A549 (cell line): ENCODE measurements around the gene ABCC6. TPM values are rescaled to one million over a fixed set of nuclear protein-coding genes. Genes with fewer than 3 reads are reported as not detected.

Experiments used
- ATAC-seq, 2 experiments: fragments of 200-7000 bp in 1 of 2; fragments of >200 bp in 1 of 2; cut with Nextera tagmentation in 1 of 2; cut with Tn5 transposase in 1 of 2; 3 replicates each; pipeline versions ENCODE4 v1.8.0 to v1.9.1; 2018 to 2020; ENCODE audit warnings: mild to moderate bottlenecking in 1 of 2, moderate library complexity in 1 of 2
- CTCF ChIA-PET: fragments of 300-600 bp; sonication (Branson Sonifier 250); formaldehyde crosslinking; extraction: SDS; loops from one replicate; lab custom pipeline; 2021; ENCODE audit warnings: antibody characterized with exemption, inconsistent platforms; lab: Yijun Ruan, JAX
- POLR2A ChIA-PET: fragments of 350-600 bp; formaldehyde crosslinking; extraction: SDS; loops from one replicate; lab custom pipeline; 2021; ENCODE audit warnings: antibody characterized with exemption, inconsistent platforms; lab: Yijun Ruan, JAX
- DNase-seq, 2 experiments: peaks; one replicate each; pipeline versions ENCODE4 v3.0.0 to v3.0.0-alpha.2; 2011 to 2016; ENCODE audit warnings: low read depth in 1 of 2, low spot score in 1 of 2
- FAIRE-seq: peaks from 2 replicates; lab custom pipeline; 2011; peaks lifted over from hg19 to GRCh38; lab: Jason Lieb, UNC
- H3K27ac ChIP-seq, 2 experiments: fragments of >200 bp; sonication (Bioruptor Twin); formaldehyde crosslinking; 3 replicates each; pipeline ENCODE4 v1.5.1; 2016 to 2017
- H3K4me1 ChIP-seq: fragments of >200 bp; sonication (Bioruptor Twin); formaldehyde crosslinking; 3 replicates; pipeline ENCODE4 v1.6.1; 2016
- H3K4me2 ChIP-seq: fragments of >200 bp; sonication (Bioruptor Twin); formaldehyde crosslinking; 3 replicates; pipeline ENCODE4 v1.6.1; 2016
- H3K4me3 ChIP-seq: fragments of >200 bp; sonication (Bioruptor Twin); formaldehyde crosslinking; 3 replicates; pipeline ENCODE4 v1.5.1; 2016
- H3K9me3 ChIP-seq: fragments of >200 bp; sonication (Bioruptor Twin); formaldehyde crosslinking; 3 replicates; pipeline ENCODE4 v1.6.1; 2016
- ESRRA ChIP-seq: fragments of 150-350 bp; IDR thresholded peaks from 2 replicates; pipeline ENCODE4 v1.6.1; 2014; ENCODE audit warnings: mild to moderate bottlenecking, low read length, borderline replicate concordance
- HDAC2 ChIP-seq: fragments of 200-600 bp; sonication (generic); IDR thresholded peaks from 2 replicates; pipeline ENCODE4 v1.6.1; 2016
- HOXB13 ChIP-seq: fragments of 250-450 bp; sonication (Bioruptor Pico); IDR thresholded peaks from 2 replicates; pipeline ENCODE4 v1.5.0; 2020; ENCODE audit warnings: low read depth, mild to moderate bottlenecking, moderate library complexity
- KDM1A ChIP-seq: fragments of 200-600 bp; sonication (generic); IDR thresholded peaks from 2 replicates; pipeline ENCODE4 v1.6.1; 2016; ENCODE audit warnings: low read depth, mild to moderate bottlenecking
- MAFK ChIP-seq: fragments of 450-650 bp; IDR thresholded peaks from 2 replicates; pipeline ENCODE4 v1.6.1; 2014; ENCODE audit not compliant: partially characterized antibody
- NFE2L2 ChIP-seq: fragments of 150-350 bp; conservative IDR thresholded peaks from 2 replicates; pipeline ENCODE4 v1.6.1; 2014; ENCODE audit warnings: low read length
- POLR2A ChIP-seq: IDR thresholded peaks from 2 replicates; pipeline ENCODE4 v1.6.1; 2012; ENCODE audit warnings: mild to moderate bottlenecking, low read length
- RAD21 ChIP-seq, 2 experiments: fragments of >200 bp in 1 of 2; sonication (Bioruptor Twin) in 1 of 2; formaldehyde crosslinking in 1 of 2; IDR thresholded peaks in 1 of 2; conservative IDR thresholded peaks in 1 of 2; 2 replicates in 1 of 2; 3 replicates in 1 of 2; pipeline ENCODE4 v1.6.1; 2012 to 2018; ENCODE audit warnings: inconsistent platforms in 1 of 2
- RCOR1 ChIP-seq: fragments of 150-350 bp; IDR thresholded peaks from 2 replicates; pipeline ENCODE4 v1.6.1; 2014; ENCODE audit warnings: antibody characterized with exemption, low read length, low read depth
- RNF2 ChIP-seq: fragments of 200-600 bp; sonication (generic); IDR thresholded peaks from 2 replicates; pipeline ENCODE4 v1.6.1; 2016; ENCODE audit warnings: low read depth, mild to moderate bottlenecking, antibody characterized with exemption, moderate library complexity, borderline replicate concordance
- SMC3 ChIP-seq: fragments of >200 bp; sonication (Bioruptor Twin); formaldehyde crosslinking; IDR thresholded peaks from 3 replicates; pipeline ENCODE4 v1.6.1; 2018; ENCODE audit warnings: inconsistent platforms
- SREBF2 ChIP-seq: fragments of 450-650 bp; IDR thresholded peaks from 2 replicates; pipeline ENCODE4 v1.6.1; 2014; ENCODE audit warnings: mild to moderate bottlenecking, moderate library complexity
- TP53 ChIP-seq: fragments of 250-450 bp; sonication (Bioruptor Pico); IDR thresholded peaks from 2 replicates; pipeline ENCODE4 v1.5.0; 2021; ENCODE audit warnings: mild to moderate bottlenecking, moderate library complexity
- ZNF302 ChIP-seq: fragments of 250-450 bp; sonication (Bioruptor Pico); IDR thresholded peaks from 2 replicates; pipeline ENCODE4 v1.9.0; 2021; ENCODE audit warnings: inconsistent platforms, mild to moderate bottlenecking, moderate library complexity
- ZSCAN20 ChIP-seq: fragments of 250-450 bp; sonication (Bioruptor Pico); IDR thresholded peaks from 2 replicates; pipeline ENCODE4 v1.8.0; 2022; ENCODE audit warnings: mild to moderate bottlenecking, moderate library complexity
- WGBS: methylation state at CpG from one replicate; pipeline ENCODE4 v1.1.6; 2017; ENCODE audit errors: missing lambda C conversion rate; 5-methylcytosine and 5-hydroxymethylcytosine counted together
- polyA plus RNA-seq, 4 experiments: library from polyadenylated mRNA; depleted of rRNA in 3 of 4; stranded (reverse); fragments of >200 nt; fragmentation: RNase III in 1 of 4; extraction: RNeasy Plus Mini Kit Qiagen cat#74134 plus additional on column Dnase treatment in 1 of 4; gene quantifications; 2 replicates in 3 of 4; 3 replicates in 1 of 4; pipeline ENCODE4 v1.2.3, GENCODE V29; 2011 to 2017
- TF ChIP-seq, protein P1 (sequence below): IDR thresholded peaks from 2 replicates; pipeline ENCODE4 v1.6.1; 2012
- TF ChIP-seq, protein P2 (sequence below): fragments of 250-450 bp; sonication (Bioruptor Pico); IDR thresholded peaks from 2 replicates; pipeline ENCODE4 v1.5.0; 2021; ENCODE audit warnings: mild to moderate bottlenecking, moderate library complexity, borderline replicate concordance
- TF ChIP-seq, protein P3 (sequence below): IDR thresholded peaks from 2 replicates; pipeline ENCODE4 v1.6.1; 2012; ENCODE audit warnings: low read depth, borderline replicate concordance
- TF ChIP-seq, protein P4 (sequence below): fragments of 200-600 bp; sonication (generic); IDR thresholded peaks from 2 replicates; pipeline ENCODE4 v1.6.1; 2016; ENCODE audit warnings: antibody characterized with exemption, mild to moderate bottlenecking, moderate library complexity
- TF ChIP-seq, protein P5 (sequence below): fragments of >200 bp; sonication (Bioruptor Twin); formaldehyde crosslinking; IDR thresholded peaks from 2 replicates; pipeline ENCODE4 v1.6.1; 2016
- TF ChIP-seq, protein P6 (sequence below): fragments of >200 bp; sonication (Bioruptor Twin); formaldehyde crosslinking; IDR thresholded peaks from 3 replicates; pipeline ENCODE4 v1.5.1; 2016

The ABCC6 gene
- polyA plus RNA-seq, 2 of the 4 experiments (the other 2 are of a cell fraction): 3.6 to 5.0 TPM

DNA sequence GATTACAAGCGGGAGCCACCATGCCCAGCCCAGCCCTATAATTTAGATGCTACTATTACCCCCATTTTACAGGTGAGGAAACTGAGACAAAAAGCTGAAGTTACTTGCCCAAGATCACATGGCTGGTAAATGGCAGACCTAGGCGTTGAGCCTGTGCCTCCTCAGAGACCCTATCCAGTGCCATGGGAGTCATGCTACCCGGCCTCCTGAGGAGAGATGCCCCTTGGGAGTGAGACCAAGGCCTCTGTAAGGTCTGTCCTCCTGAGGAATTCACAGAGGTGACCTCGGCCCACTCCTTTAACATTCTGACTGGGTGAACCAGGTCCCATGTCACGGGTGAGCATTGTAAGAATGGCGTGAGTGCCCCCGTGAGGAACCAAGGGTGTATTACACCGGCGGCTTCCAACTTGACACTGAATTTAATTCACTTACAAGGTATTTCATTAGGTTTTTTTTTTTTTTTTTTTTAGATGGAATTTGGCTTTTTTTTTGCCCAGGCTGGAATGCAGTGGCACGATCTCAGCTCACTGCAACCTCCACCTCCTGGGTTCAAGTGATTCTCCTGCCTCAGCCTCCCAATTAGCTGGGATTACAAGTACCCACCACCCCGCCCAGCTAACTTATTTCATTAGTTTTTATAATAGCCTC lies 95.7 kb downstream of the ABCC6 start:
- DNase-seq (peak; percentile 82 to 87), FAIRE-seq (no peak), ATAC-seq (peak; percentile 86 to 91)
- ChIA-PET CTCF (interaction anchor here (0.6 to 2.0 kb wide), 45 partner anchors 9 to 1772 kb away, joined by 3 to 12 read pairs (median 3); no protein-coding TSS in a partner anchor), POLR2A (no interaction called here)
- no peak overlapping the region for H3K4me2 ChIP-seq
- TF ChIP-seq TP53: peak; percentile 67
- TF ChIP-seq, protein P1, sequence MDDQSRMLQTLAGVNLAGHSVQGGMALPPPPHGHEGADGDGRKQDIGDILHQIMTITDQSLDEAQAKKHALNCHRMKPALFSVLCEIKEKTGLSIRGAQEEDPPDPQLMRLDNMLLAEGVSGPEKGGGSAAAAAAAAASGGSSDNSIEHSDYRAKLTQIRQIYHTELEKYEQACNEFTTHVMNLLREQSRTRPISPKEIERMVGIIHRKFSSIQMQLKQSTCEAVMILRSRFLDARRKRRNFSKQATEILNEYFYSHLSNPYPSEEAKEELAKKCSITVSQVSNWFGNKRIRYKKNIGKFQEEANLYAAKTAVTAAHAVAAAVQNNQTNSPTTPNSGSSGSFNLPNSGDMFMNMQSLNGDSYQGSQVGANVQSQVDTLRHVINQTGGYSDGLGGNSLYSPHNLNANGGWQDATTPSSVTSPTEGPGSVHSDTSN: no peak
- TF ChIP-seq SREBF2: no peak
- no peak for TF ChIP-seq MAFK
- TF ChIP-seq, protein P2, sequence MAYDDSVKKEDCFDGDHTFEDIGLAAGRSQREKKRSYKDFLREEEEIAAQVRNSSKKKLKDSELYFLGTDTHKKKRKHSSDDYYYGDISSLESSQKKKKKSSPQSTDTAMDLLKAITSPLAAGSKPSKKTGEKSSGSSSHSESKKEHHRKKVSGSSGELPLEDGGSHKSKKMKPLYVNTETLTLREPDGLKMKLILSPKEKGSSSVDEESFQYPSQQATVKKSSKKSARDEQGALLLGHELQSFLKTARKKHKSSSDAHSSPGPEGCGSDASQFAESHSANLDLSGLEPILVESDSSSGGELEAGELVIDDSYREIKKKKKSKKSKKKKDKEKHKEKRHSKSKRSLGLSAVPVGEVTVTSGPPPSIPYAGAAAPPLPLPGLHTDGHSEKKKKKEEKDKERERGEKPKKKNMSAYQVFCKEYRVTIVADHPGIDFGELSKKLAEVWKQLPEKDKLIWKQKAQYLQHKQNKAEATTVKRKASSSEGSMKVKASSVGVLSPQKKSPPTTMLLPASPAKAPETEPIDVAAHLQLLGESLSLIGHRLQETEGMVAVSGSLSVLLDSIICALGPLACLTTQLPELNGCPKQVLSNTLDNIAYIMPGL (CRISPR knock-in tag): no peak
- no peak for TF ChIP-seq POLR2A
- TF ChIP-seq, protein P3, sequence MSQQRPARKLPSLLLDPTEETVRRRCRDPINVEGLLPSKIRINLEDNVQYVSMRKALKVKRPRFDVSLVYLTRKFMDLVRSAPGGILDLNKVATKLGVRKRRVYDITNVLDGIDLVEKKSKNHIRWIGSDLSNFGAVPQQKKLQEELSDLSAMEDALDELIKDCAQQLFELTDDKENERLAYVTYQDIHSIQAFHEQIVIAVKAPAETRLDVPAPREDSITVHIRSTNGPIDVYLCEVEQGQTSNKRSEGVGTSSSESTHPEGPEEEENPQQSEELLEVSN: no peak
- no peak for TF ChIP-seq RNF2
- TF ChIP-seq, protein P4, sequence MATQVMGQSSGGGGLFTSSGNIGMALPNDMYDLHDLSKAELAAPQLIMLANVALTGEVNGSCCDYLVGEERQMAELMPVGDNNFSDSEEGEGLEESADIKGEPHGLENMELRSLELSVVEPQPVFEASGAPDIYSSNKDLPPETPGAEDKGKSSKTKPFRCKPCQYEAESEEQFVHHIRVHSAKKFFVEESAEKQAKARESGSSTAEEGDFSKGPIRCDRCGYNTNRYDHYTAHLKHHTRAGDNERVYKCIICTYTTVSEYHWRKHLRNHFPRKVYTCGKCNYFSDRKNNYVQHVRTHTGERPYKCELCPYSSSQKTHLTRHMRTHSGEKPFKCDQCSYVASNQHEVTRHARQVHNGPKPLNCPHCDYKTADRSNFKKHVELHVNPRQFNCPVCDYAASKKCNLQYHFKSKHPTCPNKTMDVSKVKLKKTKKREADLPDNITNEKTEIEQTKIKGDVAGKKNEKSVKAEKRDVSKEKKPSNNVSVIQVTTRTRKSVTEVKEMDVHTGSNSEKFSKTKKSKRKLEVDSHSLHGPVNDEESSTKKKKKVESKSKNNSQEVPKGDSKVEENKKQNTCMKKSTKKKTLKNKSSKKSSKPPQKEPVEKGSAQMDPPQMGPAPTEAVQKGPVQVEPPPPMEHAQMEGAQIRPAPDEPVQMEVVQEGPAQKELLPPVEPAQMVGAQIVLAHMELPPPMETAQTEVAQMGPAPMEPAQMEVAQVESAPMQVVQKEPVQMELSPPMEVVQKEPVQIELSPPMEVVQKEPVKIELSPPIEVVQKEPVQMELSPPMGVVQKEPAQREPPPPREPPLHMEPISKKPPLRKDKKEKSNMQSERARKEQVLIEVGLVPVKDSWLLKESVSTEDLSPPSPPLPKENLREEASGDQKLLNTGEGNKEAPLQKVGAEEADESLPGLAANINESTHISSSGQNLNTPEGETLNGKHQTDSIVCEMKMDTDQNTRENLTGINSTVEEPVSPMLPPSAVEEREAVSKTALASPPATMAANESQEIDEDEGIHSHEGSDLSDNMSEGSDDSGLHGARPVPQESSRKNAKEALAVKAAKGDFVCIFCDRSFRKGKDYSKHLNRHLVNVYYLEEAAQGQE: no peak
- TF ChIP-seq, protein P5, sequence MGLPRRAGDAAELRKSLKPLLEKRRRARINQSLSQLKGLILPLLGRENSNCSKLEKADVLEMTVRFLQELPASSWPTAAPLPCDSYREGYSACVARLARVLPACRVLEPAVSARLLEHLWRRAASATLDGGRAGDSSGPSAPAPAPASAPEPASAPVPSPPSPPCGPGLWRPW: no peak
- TF ChIP-seq, protein P6, sequence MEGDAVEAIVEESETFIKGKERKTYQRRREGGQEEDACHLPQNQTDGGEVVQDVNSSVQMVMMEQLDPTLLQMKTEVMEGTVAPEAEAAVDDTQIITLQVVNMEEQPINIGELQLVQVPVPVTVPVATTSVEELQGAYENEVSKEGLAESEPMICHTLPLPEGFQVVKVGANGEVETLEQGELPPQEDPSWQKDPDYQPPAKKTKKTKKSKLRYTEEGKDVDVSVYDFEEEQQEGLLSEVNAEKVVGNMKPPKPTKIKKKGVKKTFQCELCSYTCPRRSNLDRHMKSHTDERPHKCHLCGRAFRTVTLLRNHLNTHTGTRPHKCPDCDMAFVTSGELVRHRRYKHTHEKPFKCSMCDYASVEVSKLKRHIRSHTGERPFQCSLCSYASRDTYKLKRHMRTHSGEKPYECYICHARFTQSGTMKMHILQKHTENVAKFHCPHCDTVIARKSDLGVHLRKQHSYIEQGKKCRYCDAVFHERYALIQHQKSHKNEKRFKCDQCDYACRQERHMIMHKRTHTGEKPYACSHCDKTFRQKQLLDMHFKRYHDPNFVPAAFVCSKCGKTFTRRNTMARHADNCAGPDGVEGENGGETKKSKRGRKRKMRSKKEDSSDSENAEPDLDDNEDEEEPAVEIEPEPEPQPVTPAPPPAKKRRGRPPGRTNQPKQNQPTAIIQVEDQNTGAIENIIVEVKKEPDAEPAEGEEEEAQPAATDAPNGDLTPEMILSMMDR: peak; percentile 71
- no peak for TF ChIP-seq ZNF302 (CRISPR knock-in tag)
- no peak for TF ChIP-seq HDAC2
- peak; percentile 72 for TF ChIP-seq SMC3
- TF ChIP-seq ESRRA: 0 out of 2 replicates have a peak, but pooled peaks have one; percentile 21
- no peak for TF ChIP-seq NFE2L2
- TF ChIP-seq KDM1A: no peak
- TF ChIP-seq ZSCAN20 (CRISPR knock-in tag): no peak
- TF ChIP-seq RAD21 (conservative IDR thresholded peaks at IDR 0.05 in 1 of 2, IDR thresholded peaks at IDR 0.05 in 1 of 2): peak; percentile 83 to 90
- TF ChIP-seq RCOR1: no peak
- TF ChIP-seq HOXB13: no peak
- H3K4me3 ChIP-seq: no peak overlapping the region
- H3K9me3 ChIP-seq: peaks cover 14% of the 10 kb centered on the region
- peak overlapping the region in 1 of 2 experiments; percentile 69; a peak in 3 of 6 replicates for H3K27ac ChIP-seq
- no peaks in the 10 kb centered on the region; the same call in 2 of the 3 replicates for H3K4me1 ChIP-seq
- 33% methylated on average over 11 of the region's 11 CpGs for WGBS
